Measurements from ENCODE around the gene DNM3. TPM values are rescaled to one million over a fixed set of nuclear protein-coding genes. Genes with fewer than 3 reads are reported as not detected.

DNM3 gene
- total and polyA plus RNA-seq, 2 of the 8 experiments (the other 6 are each of a cell fraction or from before 2014, with no cell fraction given) = 2.0 to 8.5 TPM

- Histone ChIP-seq H3K4me3 (ENCODE audit: extremely low read depth in 1 of 4, insufficient read depth in 2 of 4, low read depth in 3 of 4, low read length in 4 of 4) (no peak overlapping the region), H3K4ac (replicated peaks; ENCODE audit: insufficient read length, low read depth, low read length) (no peak overlapping the region), H2BK12ac (ENCODE audit: low read depth, low read length) (no peak overlapping the region), H4K8ac (ENCODE audit: extremely low read depth, insufficient read depth, low read length) (no peak overlapping the region), H2AK5ac (ENCODE audit: low read depth, low read length) (no peak overlapping the region), H2BK15ac (ENCODE audit: low read length) (no peak overlapping the region), H3K18ac (ENCODE audit: extremely low read depth, low read length) (no peak overlapping the region), H3K4me2 (ENCODE audit: insufficient read depth in 1 of 2, low read depth in 2 of 2, low read length in 2 of 2) (no peak overlapping the region), H3K27ac (ENCODE audit: low read depth, low read length) (no peak overlapping the region), H3K4me1 (replicated peaks in 1 of 4; ENCODE audit: control insufficient read depth in 3 of 4, insufficient read depth in 4 of 4, low read length in 3 of 4) (no peaks in the 10 kb centered on the region), H3K56ac (replicated peaks; ENCODE audit: insufficient read length, low read depth, low read length) (no peak overlapping the region), H4K20me1 (replicated peaks in 1 of 2; ENCODE audit: control insufficient read depth in 1 of 2, insufficient read depth in 2 of 2, low read length in 2 of 2) (no peaks in the 10 kb centered on the region), H3K9me3 (ENCODE audit: insufficient read depth in 2 of 2, low read depth in 1 of 2, low read length in 1 of 2) (no peaks in the 10 kb centered on the region), H3K36me3 (ENCODE audit: control insufficient read depth in 2 of 4, insufficient read depth in 4 of 4, low read length in 3 of 4) (no peaks in the 10 kb centered on the region), H2BK5ac (ENCODE audit: low read depth, low read length) (no peak overlapping the region), H3K27me3 (replicated peaks in 1 of 4; ENCODE audit: control insufficient read depth in 3 of 4, extremely low read depth in 1 of 4, insufficient read depth in 3 of 4, low read length in 3 of 4) (no peaks in the 10 kb centered on the region), H2BK20ac (ENCODE audit: low read length) (no peak overlapping the region), H3K14ac (ENCODE audit: insufficient read length) (no peak overlapping the region), H3K79me2 (ENCODE audit: control insufficient read depth in 1 of 2, insufficient read depth in 2 of 2, low read length in 2 of 2) (no peaks in the 10 kb centered on the region), H3K79me1 (ENCODE audit: low read depth, low read length) (no peaks in the 10 kb centered on the region), H3K23me2 (ENCODE audit: low read depth, low read length) (no peaks in the 10 kb centered on the region), H3K23ac (ENCODE audit: insufficient read length) (no peak overlapping the region), H2AFZ (ENCODE audit: low read length) (no peak overlapping the region), H3K9ac (replicated peaks in 1 of 4; ENCODE audit: extremely low read depth in 1 of 4, low read depth in 3 of 4, low read length in 3 of 4) (no peak overlapping the region), H4K5ac (ENCODE audit: insufficient read length, low read depth, low read length) (no peak overlapping the region), H4K91ac (replicated peaks; ENCODE audit: insufficient read length, low read length) (no peak overlapping the region), H2BK120ac (replicated peaks; ENCODE audit: low read depth, low read length) (no peak overlapping the region)
- CTCF ChIA-PET (ENCODE audit: partially characterized antibody) = interaction anchor here (0.6 to 0.7 kb wide), 3 partner anchors 15 to 520 kb away, joined by 3 read pairs; no protein-coding TSS in a partner anchor
- DNase-seq (ENCODE audit: low read depth in 1 of 2, low spot score in 2 of 2) = no peak
- TF ChIP-seq CEBPB (IDR thresholded peaks at IDR 0.05; ENCODE audit: low read depth, low read length) (no peak), BCL11A (IDR thresholded peaks at IDR 0.05; ENCODE audit: low read depth in 2 of 2, low read length in 2 of 2) (no peak), TCF12 (IDR thresholded peaks at IDR 0.05; ENCODE audit: low read depth, low read length) (no peak), KDM5A (IDR thresholded peaks at IDR 0.05; ENCODE audit: low read length) (no peak), TAF7 (optimal IDR thresholded peaks at IDR 0.05; ENCODE audit: borderline replicate concordance, low read depth, low read length) (no peak), EGR1 (IDR thresholded peaks at IDR 0.05; ENCODE audit: borderline replicate concordance, low read depth, low read length) (no peak), SIRT6 (IDR thresholded peaks at IDR 0.05; ENCODE audit: low read length) (no peak), CBX5 (IDR thresholded peaks at IDR 0.05; ENCODE audit: low read depth, low read length) (no peak), CTCF (IDR thresholded peaks at IDR 0.05; ENCODE audit: control extremely low read depth in 1 of 3, insufficient read depth in 1 of 3, low read depth in 1 of 3, low read length in 3 of 3) (no peak)
- POLR2A ChIA-PET (ENCODE audit: partially characterized antibody) = no interaction called here
- 80% methylated on average over 2 of the region's 2 CpGs; no CpG with 5 or more reads in 1 of the 2 experiments for WGBS, 2 experiments (ENCODE audit: extremely low coverage in 1 of 2, insufficient coverage in 1 of 2, insufficient read length in 1 of 2, insufficient replicate concordance in 2 of 2, low coverage in 1 of 2, low lambda C conversion rate in 2 of 2, missing lambda C conversion rate in 1 of 2)
- FAIRE-seq = no peak
These were observed 466.8 kb downstream of the DNM3 start for GRCh38 chr1:172308142-172308541.

All from H1 (cell line).